ENCODE data around the gene ZFP69B. TPM values are rescaled to one million over a fixed set of nuclear protein-coding genes. Genes with fewer than 3 reads are reported as not detected.

Gene ZFP69B
- total RNA-seq, 1 donor from 2014 or later = 4.0 TPM

DNA sequence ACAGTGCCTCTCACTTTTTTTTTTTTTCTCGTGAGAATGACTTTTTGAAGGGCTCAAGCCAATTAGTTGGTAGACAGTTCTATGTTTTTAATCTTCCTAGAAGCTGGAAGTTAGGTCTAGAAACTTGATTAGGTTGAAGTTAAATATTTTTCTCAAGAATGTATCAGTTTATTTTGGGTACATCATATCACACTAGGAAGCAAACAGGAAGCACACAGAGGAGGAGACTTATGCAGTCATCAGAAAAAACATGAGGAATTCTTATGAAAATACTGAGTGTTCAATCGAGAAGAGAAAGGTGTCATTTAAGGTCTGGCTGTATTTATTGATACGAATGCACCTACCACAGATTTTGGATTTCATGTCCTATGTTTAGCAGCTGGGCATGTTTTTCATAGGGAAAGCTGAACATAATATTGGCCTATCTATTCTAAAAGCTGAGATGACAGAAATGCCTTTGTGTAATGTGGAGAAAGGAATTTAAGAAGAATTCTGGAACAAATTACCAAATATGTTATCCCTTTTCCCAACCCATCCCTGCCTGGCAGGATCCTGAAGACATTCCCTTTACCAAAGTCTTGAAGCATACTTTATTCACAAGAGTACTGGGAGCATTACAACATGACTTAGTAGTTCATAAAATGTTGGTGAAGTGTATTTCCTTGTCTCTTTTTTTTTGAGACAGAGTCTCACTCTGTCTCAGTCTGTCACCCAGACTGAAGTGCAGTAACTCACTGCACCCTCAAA lies 17.5 kb upstream of the ZFP69B start:
- Mint-ChIP-seq H3K27me3 (ENCODE audit: unreplicated experiment) (no peaks in the 10 kb centered on the region), H3K36me3 (ENCODE audit: low read depth, unreplicated experiment) (no peaks in the 10 kb centered on the region), H3K9me3 (ENCODE audit: unreplicated experiment) (no peaks in the 10 kb centered on the region), H3K4me3 (ENCODE audit: unreplicated experiment) (no peak overlapping the region), H3K4me1 (ENCODE audit: unreplicated experiment) (peaks cover 6% of the 10 kb centered on the region), H3K27ac (ENCODE audit: unreplicated experiment) (no peak overlapping the region)
- no peak for TF ChIP-seq CTCF (IDR thresholded peaks at IDR 0.05; ENCODE audit: unreplicated experiment)
- no peak for DNase-seq (ENCODE audit: low spot score)

- H3K4me3 Mint-ChIP-seq (ENCODE audit: unreplicated experiment) = no peak overlapping the region
- no peaks in the 10 kb centered on the region for H3K36me3 Mint-ChIP-seq (ENCODE audit: low read depth, unreplicated experiment)
- peaks cover 16% of the 10 kb centered on the region for H3K4me1 Mint-ChIP-seq (ENCODE audit: unreplicated experiment)
These were observed 14.8 kb upstream of the ZFP69B start for GRCh38 chr1:40435471-40435870.

GRCh38 chr1:40435876-40436275 lies 14.4 kb upstream of the ZFP69B start:
- Mint-ChIP-seq H3K27me3 (ENCODE audit: unreplicated experiment) (no peaks in the 10 kb centered on the region), H3K9me3 (ENCODE audit: unreplicated experiment) (no peaks in the 10 kb centered on the region), H3K27ac (ENCODE audit: unreplicated experiment) (no peak overlapping the region), H3K36me3 (ENCODE audit: low read depth, unreplicated experiment) (no peaks in the 10 kb centered on the region), H3K4me1 (ENCODE audit: unreplicated experiment) (peaks cover 16% of the 10 kb centered on the region), H3K4me3 (ENCODE audit: unreplicated experiment) (no peak overlapping the region)
- no peak for TF ChIP-seq CTCF (IDR thresholded peaks at IDR 0.05; ENCODE audit: unreplicated experiment)
- no peak for DNase-seq (ENCODE audit: low spot score)

More at GRCh38 chr1:40435471-40435870, 14.8 kb upstream of the ZFP69B start:
- no peak for DNase-seq (ENCODE audit: low spot score)
- H3K27ac Mint-ChIP-seq (ENCODE audit: unreplicated experiment) = no peak overlapping the region
- TF ChIP-seq CTCF (IDR thresholded peaks at IDR 0.05; ENCODE audit: unreplicated experiment) = no peak
- H3K9me3 Mint-ChIP-seq (ENCODE audit: unreplicated experiment) = no peaks in the 10 kb centered on the region
- H3K27me3 Mint-ChIP-seq (ENCODE audit: unreplicated experiment) = no peaks in the 10 kb centered on the region

- H3K27me3 Mint-ChIP-seq (ENCODE audit: unreplicated experiment) = no peaks in the 10 kb centered on the region
- no peaks in the 10 kb centered on the region for H3K36me3 Mint-ChIP-seq (ENCODE audit: low read depth, unreplicated experiment)
- peak; percentile 18 for DNase-seq (ENCODE audit: low spot score)
- peak; percentile 88 for TF ChIP-seq CTCF (IDR thresholded peaks at IDR 0.05; ENCODE audit: unreplicated experiment)
- H3K4me1 Mint-ChIP-seq (ENCODE audit: unreplicated experiment) = peaks cover 16% of the 10 kb centered on the region
- peak overlapping the region; percentile 11 for H3K27ac Mint-ChIP-seq (ENCODE audit: unreplicated experiment)
- no peaks in the 10 kb centered on the region for H3K9me3 Mint-ChIP-seq (ENCODE audit: unreplicated experiment)
- H3K4me3 Mint-ChIP-seq (ENCODE audit: unreplicated experiment) = no peak overlapping the region
These were observed 11.8 kb upstream of the ZFP69B start for GRCh38 chr1:40438391-40439015.

GRCh38 chr1:40439247-40439646 lies 11.0 kb upstream of the ZFP69B start:
- Mint-ChIP-seq H3K4me3 (ENCODE audit: unreplicated experiment) (no peak overlapping the region), H3K27me3 (ENCODE audit: unreplicated experiment) (no peaks in the 10 kb centered on the region), H3K27ac (ENCODE audit: unreplicated experiment) (no peak overlapping the region), H3K36me3 (ENCODE audit: low read depth, unreplicated experiment) (no peaks in the 10 kb centered on the region), H3K4me1 (ENCODE audit: unreplicated experiment) (peaks cover 16% of the 10 kb centered on the region), H3K9me3 (ENCODE audit: unreplicated experiment) (no peaks in the 10 kb centered on the region)
- DNase-seq (ENCODE audit: low spot score) = no peak
- no peak for TF ChIP-seq CTCF (IDR thresholded peaks at IDR 0.05; ENCODE audit: unreplicated experiment)
